ENCODE data around the gene BAZ1A. TPM values are rescaled to one million over a fixed set of nuclear protein-coding genes. Genes with fewer than 3 reads are reported as not detected.

Gene BAZ1A, protein sequence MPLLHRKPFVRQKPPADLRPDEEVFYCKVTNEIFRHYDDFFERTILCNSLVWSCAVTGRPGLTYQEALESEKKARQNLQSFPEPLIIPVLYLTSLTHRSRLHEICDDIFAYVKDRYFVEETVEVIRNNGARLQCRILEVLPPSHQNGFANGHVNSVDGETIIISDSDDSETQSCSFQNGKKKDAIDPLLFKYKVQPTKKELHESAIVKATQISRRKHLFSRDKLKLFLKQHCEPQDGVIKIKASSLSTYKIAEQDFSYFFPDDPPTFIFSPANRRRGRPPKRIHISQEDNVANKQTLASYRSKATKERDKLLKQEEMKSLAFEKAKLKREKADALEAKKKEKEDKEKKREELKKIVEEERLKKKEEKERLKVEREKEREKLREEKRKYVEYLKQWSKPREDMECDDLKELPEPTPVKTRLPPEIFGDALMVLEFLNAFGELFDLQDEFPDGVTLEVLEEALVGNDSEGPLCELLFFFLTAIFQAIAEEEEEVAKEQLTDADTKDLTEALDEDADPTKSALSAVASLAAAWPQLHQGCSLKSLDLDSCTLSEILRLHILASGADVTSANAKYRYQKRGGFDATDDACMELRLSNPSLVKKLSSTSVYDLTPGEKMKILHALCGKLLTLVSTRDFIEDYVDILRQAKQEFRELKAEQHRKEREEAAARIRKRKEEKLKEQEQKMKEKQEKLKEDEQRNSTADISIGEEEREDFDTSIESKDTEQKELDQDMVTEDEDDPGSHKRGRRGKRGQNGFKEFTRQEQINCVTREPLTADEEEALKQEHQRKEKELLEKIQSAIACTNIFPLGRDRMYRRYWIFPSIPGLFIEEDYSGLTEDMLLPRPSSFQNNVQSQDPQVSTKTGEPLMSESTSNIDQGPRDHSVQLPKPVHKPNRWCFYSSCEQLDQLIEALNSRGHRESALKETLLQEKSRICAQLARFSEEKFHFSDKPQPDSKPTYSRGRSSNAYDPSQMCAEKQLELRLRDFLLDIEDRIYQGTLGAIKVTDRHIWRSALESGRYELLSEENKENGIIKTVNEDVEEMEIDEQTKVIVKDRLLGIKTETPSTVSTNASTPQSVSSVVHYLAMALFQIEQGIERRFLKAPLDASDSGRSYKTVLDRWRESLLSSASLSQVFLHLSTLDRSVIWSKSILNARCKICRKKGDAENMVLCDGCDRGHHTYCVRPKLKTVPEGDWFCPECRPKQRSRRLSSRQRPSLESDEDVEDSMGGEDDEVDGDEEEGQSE (N-terminal part only)
- total RNA-seq = 10 to 100 TPM; 25.3 to 31.5 TPM

DNA sequence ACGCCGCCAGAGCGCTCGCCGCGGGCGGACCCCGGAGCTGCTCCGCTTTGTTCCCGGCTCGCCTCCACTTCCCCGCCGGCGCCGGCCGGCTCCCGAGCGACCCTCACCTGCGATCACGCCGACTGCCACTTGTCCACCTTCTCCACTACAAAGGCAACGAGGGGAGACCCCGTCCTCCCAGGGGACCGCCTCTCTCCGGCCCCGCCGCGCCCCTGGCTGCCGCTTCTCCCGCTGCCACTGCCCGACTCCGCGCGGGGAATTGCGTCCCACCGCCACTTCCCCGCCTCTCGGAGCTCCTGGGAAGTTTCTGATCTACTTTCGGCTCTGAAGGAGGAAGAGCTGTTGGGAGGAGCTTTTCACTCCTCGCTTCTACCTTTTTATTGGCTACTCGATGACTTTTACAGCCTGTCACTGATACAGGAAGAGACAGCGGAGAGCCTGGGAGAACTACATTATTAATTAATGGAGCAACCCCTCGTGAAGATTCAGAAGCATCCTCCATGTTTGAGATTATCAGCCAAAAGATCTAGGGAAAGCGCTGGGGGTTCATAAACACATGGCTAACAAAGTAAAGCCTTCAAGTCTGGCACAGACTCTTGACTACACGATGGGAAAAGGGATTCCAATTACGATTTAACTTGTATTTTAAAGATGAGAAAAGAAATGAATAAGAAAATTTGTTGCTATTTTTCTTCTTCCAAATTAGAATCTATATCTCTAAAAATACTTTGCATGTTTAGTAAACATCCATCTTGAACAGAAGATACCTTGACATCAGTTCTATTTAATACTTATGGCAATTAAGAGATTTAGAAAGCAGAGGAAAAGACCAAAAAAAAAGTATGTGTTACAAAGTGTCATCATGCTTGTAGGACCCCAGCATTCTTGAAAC lies at the start of gene BAZ1A:
Gene BAZ1A, minus strand, starts transcription at position 330 of the 892 bp plus-strand sequence. CDS start 756 bp downstream, outside the sequence.
- TF ChIP-seq POLR2A (IDR thresholded peaks at IDR 0.05) = peak; percentile 97
- TF ChIP-seq, protein P1, sequence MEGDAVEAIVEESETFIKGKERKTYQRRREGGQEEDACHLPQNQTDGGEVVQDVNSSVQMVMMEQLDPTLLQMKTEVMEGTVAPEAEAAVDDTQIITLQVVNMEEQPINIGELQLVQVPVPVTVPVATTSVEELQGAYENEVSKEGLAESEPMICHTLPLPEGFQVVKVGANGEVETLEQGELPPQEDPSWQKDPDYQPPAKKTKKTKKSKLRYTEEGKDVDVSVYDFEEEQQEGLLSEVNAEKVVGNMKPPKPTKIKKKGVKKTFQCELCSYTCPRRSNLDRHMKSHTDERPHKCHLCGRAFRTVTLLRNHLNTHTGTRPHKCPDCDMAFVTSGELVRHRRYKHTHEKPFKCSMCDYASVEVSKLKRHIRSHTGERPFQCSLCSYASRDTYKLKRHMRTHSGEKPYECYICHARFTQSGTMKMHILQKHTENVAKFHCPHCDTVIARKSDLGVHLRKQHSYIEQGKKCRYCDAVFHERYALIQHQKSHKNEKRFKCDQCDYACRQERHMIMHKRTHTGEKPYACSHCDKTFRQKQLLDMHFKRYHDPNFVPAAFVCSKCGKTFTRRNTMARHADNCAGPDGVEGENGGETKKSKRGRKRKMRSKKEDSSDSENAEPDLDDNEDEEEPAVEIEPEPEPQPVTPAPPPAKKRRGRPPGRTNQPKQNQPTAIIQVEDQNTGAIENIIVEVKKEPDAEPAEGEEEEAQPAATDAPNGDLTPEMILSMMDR (IDR thresholded peaks at IDR 0.05) = peak in 2 of 4 experiments; percentile 30 to 42
- peak; percentile 98 for TF ChIP-seq POLR2AphosphoS5 (IDR thresholded peaks at IDR 0.05)
- under 1% methylated on average over 42 of the region's 46 CpGs for WGBS
- Histone ChIP-seq H3K9me3 (no peaks in the 10 kb centered on the region), H3K36me3 (no peaks in the 10 kb centered on the region), H3K4me3 (peak within 1 kb of the TSS; percentile 73 to 80), H3K4me1 (replicated peaks) (no peaks in the 10 kb centered on the region), H3K27me3 (replicated peaks; ENCODE audit: insufficient read depth) (no peaks in the 10 kb centered on the region), H3K27ac (peak within 1 kb of the TSS; percentile 99 to 100)
- DNase-seq (ENCODE audit: low spot score) = peak; percentile 78
- intact Hi-C loops (cut with DNase I) = loop anchor here (2.0 to 10.0 kb wide), 4 partner anchors 108 to 530 kb away; partner anchors contain the start of genes NFKBIA, PPP2R3C, PRORP and SRP54

DNA sequence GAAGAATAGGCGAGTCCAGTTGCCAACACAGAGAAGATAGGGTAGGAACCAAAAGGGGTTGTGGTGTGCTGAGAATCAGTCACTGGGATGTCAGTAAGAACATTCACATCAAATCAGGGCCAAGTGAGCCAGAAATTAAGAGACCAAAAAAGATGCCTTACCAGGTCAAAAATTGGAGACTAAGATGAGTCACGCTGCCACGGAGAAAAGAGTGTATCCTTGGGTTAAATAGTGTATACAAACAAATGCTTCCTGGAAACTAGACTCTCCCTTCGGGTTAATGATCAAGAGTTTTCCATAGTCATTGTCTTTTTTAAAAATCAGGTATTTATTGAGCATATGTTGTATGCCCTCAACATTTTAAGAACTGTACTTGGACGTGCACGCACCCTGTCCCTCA lies 45.2 kb upstream of the BAZ1A start:
- no peaks in the 10 kb centered on the region for H3K36me3 ChIP-seq
- 71% methylated on average over 6 of the region's 6 CpGs for WGBS
- H3K27ac ChIP-seq = no peak overlapping the region
- no peaks in the 10 kb centered on the region for H3K9me3 ChIP-seq
- intact Hi-C loops (cut with DNase I) = no loop called here
- TF ChIP-seq POLR2AphosphoS5 (IDR thresholded peaks at IDR 0.05) = no peak
- TF ChIP-seq POLR2A (IDR thresholded peaks at IDR 0.05) = no peak
- TF ChIP-seq, protein P1 (IDR thresholded peaks at IDR 0.05) = no peak
- no peak for DNase-seq (ENCODE audit: low spot score)
- H3K4me3 ChIP-seq = no peak overlapping the region
- H3K4me1 ChIP-seq (replicated peaks) = no peaks in the 10 kb centered on the region
- no peaks in the 10 kb centered on the region for H3K27me3 ChIP-seq (replicated peaks; ENCODE audit: insufficient read depth)

DNA sequence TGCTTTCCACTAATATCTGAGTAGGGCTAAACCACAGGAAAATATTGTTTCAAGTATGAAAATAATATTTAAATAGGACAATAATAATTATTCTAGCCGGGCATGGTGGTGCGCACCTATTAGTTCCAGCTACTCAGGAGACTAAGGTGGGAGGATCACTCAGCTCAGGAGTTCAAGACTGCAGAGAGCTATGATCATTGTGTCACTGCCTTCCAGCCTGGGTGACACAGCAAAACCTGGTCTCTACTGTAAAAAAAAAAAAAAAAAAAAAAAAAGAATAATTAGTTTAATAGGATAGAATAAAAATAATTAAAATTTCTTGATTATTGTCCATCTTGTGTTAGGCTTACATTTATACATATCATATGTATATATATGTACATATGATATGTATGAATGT lies 38.5 kb upstream of the BAZ1A start:
- TF ChIP-seq, protein P1 (IDR thresholded peaks at IDR 0.05) = no peak
- TF ChIP-seq POLR2A (IDR thresholded peaks at IDR 0.05) = no peak
- TF ChIP-seq POLR2AphosphoS5 (IDR thresholded peaks at IDR 0.05) = no peak
- DNase-seq (ENCODE audit: low spot score) = no peak
- 93% methylated on average over 2 of the region's 2 CpGs for WGBS

DNA sequence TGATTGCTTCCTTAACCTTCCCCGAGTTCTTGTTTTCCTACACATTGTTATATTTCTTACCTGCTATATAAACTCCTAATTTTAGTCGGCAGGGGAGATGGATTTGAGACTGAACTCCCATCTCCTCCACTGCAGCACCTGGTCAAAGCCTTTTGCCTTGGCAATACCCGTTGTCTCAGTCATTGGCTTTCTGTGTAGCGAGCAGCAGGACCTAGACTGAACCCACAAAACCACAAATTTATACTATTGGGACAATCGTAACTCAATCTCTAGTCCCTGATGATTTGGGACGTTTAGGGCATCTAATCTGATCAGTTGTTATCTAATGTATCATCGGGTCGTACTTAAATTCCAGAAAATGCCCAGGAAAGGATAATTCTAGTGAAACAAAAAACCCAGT lies 37.8 kb upstream of the BAZ1A start:
- Histone ChIP-seq H3K4me3 (no peak overlapping the region), H3K27me3 (replicated peaks; ENCODE audit: insufficient read depth) (no peaks in the 10 kb centered on the region), H3K4me1 (replicated peaks) (no peaks in the 10 kb centered on the region), H3K9me3 (no peaks in the 10 kb centered on the region), H3K36me3 (no peaks in the 10 kb centered on the region), H3K27ac (no peak overlapping the region)
- intact Hi-C loops (cut with DNase I) = no loop called here
- DNase-seq (ENCODE audit: low spot score) = no peak
- no peak for TF ChIP-seq POLR2A (IDR thresholded peaks at IDR 0.05)
- TF ChIP-seq, protein P1 (IDR thresholded peaks at IDR 0.05) = no peak
- WGBS = 89% methylated on average over 8 of the region's 8 CpGs

More for the DNA sequence above, 38.5 kb upstream of the BAZ1A start:
- no peak overlapping the region for H3K4me3 ChIP-seq
- intact Hi-C loops (cut with DNase I) = no loop called here
- no peaks in the 10 kb centered on the region for H3K27me3 ChIP-seq (replicated peaks; ENCODE audit: insufficient read depth)
- no peaks in the 10 kb centered on the region for H3K36me3 ChIP-seq
- no peak overlapping the region for H3K27ac ChIP-seq
- H3K9me3 ChIP-seq = no peaks in the 10 kb centered on the region
- H3K4me1 ChIP-seq (replicated peaks) = no peaks in the 10 kb centered on the region

Measured in prostate gland (tissue), 2 donors.